AG04450 (cell line): Measurements from ENCODE around the gene IQCH. TPM values are rescaled to one million over a fixed set of nuclear protein-coding genes. Genes with fewer than 3 reads are reported as not detected.

Source experiments
- CTCF ChIA-PET: fragments of 300-600, 350-600 bp; formaldehyde crosslinking; extraction: SDS; loops from one replicate; lab custom pipeline; 2022; ENCODE audit warnings: antibody characterized with exemption, inconsistent platforms; lab: Charles Lee
- POLR2A ChIA-PET: fragments of 350-600 bp; formaldehyde crosslinking; extraction: SDS; loops from one replicate; lab custom pipeline; 2021; ENCODE audit warnings: antibody characterized with exemption, inconsistent platforms; lab: Yijun Ruan, JAX
- DNase-seq: peaks from one replicate; pipeline ENCODE4 v3.0.0-alpha.2; 2011; ENCODE audit warnings: low read depth, low spot score
- H3K27ac ChIP-seq: one replicate; pipeline ENCODE4 v1.5.1; 2012; ENCODE audit warnings: low read depth, low read length, control low read depth
- H3K27me3 ChIP-seq: one replicate; pipeline ENCODE4 v1.6.0; 2012; ENCODE audit warnings: low read length; ENCODE audit not compliant: control insufficient read depth, insufficient read depth
- H3K4me3 ChIP-seq: 2 replicates; pipeline ENCODE4 v1.5.1; 2011; ENCODE audit warnings: mild to moderate bottlenecking, low read depth, low read length, control low read depth
- H3K9me3 ChIP-seq: 2 replicates; pipeline ENCODE4 v1.5.1; 2012; ENCODE audit warnings: low read length; ENCODE audit not compliant: control insufficient read depth, insufficient read depth
- CTCF ChIP-seq: IDR thresholded peaks from 2 replicates; pipeline ENCODE4 v1.5.1; 2011; ENCODE audit warnings: low read depth, low read length, control low read depth, inconsistent platforms
- polyA plus RNA-seq: library from polyadenylated mRNA; depleted of rRNA; stranded (reverse); fragments of >200 nt; gene quantifications from 2 replicates; pipeline ENCODE4 v1.2.3, GENCODE V29; 2011

The IQCH gene
- polyA plus RNA-seq, 1 experiment, result 0.95 TPM

GRCh38 chr15:67389975-67390374 lies 135.4 kb downstream of the IQCH start:
- H3K27ac ChIP-seq, result no peak overlapping the region
- H3K27me3 ChIP-seq, result peaks cover 18% of the 10 kb centered on the region
- no peak for DNase-seq
- CTCF ChIA-PET, result no interaction called here
- POLR2A ChIA-PET, result no interaction called here
- H3K4me3 ChIP-seq, result no peak overlapping the region
- TF ChIP-seq CTCF, result no peak
- H3K9me3 ChIP-seq, result no peaks in the 10 kb centered on the region

GRCh38 chr15:67394873-67395639 lies 140.5 kb downstream of the IQCH start:
- no peak for TF ChIP-seq CTCF
- no peak overlapping the region for H3K27ac ChIP-seq
- ChIA-PET POLR2A (no interaction called here), CTCF (no interaction called here)
- H3K4me3 ChIP-seq, result no peak overlapping the region
- peaks cover 12% of the 10 kb centered on the region for H3K27me3 ChIP-seq
- no peaks in the 10 kb centered on the region for H3K9me3 ChIP-seq
- no peak for DNase-seq

GRCh38 chr15:67396114-67396513 lies 141.5 kb downstream of the IQCH start:
- Histone ChIP-seq H3K27ac (no peak overlapping the region), H3K9me3 (no peaks in the 10 kb centered on the region), H3K27me3 (peaks cover 12% of the 10 kb centered on the region), H3K4me3 (no peak overlapping the region)
- TF ChIP-seq CTCF, result no peak
- CTCF ChIA-PET, result no interaction called here
- POLR2A ChIA-PET, result no interaction called here
- DNase-seq, result no peak

GRCh38 chr15:67397139-67397538 lies 142.6 kb downstream of the IQCH start:
- Histone ChIP-seq H3K4me3 (no peak overlapping the region), H3K27ac (no peak overlapping the region), H3K9me3 (no peaks in the 10 kb centered on the region), H3K27me3 (peaks cover 6% of the 10 kb centered on the region)
- no peak for DNase-seq
- ChIA-PET POLR2A (no interaction called here), CTCF (interaction anchor here (0.5 to 0.8 kb wide), 3 partner anchors 17 to 1479 kb away, joined by 3 to 4 read pairs (median 3); no protein-coding TSS in a partner anchor)
- peak; percentile 27; the same call in 1 of the 2 replicates for TF ChIP-seq CTCF

- H3K27me3 ChIP-seq, result peaks cover 8% of the 10 kb centered on the region
- no peak overlapping the region for H3K27ac ChIP-seq
- DNase-seq, result no peak
- TF ChIP-seq CTCF, result no peak
- no peaks in the 10 kb centered on the region for H3K9me3 ChIP-seq
- H3K4me3 ChIP-seq, result no peak overlapping the region
- ChIA-PET CTCF (interaction anchor here (0.6 kb wide), 1 partner anchor 29 kb away, joined by 4 read pairs; no protein-coding TSS in a partner anchor), POLR2A (no interaction called here)
Measured at GRCh38 chr15:67399925-67400324, 145.3 kb downstream of the IQCH start.
